HL-60/S4 treated with phorbol 12-myristate 13-acetate at 8.2 ng/mL for 4 days and 3 days (cell line): Measurements from ENCODE around the gene U2AF2.

Experiments
- in situ Hi-C: fragments of 300-500 bp; cut with MboI; formaldehyde crosslinking; loops from 2 replicates; pipeline ENCODE4 v1.15.0; 2022; ENCODE audit warnings: low sequenced_read_pairs

Gene U2AF2

DNA sequence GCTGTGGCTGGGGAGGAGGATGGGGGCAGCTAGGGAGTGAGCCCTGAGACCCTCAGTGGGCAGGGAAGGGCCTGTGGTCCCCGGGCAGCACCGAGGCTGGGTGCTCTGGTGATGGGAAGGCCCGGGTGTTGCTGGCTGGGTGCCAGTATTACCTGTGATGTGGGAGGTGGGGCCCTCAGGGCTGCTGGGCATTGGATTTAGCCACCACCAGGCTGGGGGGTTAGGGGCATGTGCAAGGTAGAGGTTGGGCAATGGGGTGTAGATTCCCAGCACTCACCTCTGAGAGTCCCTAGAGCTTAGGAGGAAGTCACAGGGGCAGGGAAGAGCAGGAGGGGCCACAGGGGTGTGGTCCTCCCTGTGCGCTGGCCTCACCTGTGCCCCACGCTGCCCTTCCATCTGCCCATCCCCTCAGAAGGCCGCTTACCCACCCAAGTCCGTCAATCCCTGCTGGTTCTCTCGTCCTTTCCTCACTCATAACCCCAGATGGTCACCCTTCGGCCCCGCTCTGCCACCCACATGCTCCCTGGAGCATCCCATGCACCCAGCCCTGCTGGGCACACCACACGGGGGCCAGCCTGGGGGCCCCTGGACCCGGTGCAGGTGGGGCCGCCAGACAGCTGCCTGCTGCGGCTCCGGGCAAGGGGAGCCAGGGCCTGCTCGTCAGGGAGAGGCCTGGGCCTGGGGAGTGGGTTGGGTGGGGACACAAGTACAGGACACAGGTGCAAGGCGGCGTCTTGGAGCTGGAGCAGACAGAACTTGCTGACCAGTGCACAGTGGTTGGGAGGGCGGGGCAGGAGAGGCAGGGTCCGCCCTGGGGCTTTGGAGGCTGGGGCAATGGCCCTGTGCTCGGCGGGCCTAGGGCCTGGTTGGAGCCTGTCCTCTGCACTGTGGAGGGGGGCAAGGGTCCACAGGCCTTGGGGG is 32.7 kb downstream of the U2AF2 start:
- in situ Hi-C loops: no loop called here

DNA sequence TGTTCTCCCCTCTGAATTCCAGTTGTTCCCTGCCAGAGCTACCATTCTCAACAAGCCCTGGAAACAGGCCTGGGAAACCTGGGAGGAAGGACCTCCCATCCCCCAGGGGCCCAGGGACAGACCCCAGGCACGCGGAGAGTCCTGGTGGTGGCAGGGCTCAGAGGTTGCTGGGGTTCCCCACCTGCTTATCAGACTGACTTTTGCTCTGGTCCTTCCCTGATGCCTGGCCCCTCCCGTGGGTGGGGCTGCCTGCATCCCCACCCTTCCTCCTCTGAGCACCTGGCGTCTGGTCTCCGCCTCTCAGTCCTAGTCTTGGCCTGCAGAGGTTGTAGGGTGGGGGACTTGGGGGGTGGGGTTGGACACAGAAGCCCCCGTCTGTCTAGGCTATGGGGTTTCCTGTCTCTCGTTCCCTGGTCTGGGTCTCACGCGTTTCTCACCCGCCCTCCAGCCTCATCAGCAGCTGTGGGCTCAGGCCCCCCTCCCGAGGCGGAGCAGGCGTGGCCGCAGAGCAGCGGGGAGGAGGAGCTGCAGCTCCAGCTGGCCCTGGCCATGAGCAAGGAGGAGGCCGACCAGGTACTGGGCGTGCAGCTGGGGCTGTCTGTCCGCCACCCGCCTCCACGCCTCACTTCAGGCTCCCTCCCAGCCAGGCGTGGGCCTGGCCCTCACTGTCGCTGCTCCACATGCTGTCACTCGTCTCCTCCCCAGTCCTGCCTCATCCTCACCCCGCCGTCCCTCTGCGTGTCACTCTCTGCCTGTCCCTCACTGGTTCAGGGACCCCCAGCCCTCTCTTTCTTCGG is 33.8 kb downstream of the U2AF2 start:
- in situ Hi-C loops: no loop called here

DNA sequence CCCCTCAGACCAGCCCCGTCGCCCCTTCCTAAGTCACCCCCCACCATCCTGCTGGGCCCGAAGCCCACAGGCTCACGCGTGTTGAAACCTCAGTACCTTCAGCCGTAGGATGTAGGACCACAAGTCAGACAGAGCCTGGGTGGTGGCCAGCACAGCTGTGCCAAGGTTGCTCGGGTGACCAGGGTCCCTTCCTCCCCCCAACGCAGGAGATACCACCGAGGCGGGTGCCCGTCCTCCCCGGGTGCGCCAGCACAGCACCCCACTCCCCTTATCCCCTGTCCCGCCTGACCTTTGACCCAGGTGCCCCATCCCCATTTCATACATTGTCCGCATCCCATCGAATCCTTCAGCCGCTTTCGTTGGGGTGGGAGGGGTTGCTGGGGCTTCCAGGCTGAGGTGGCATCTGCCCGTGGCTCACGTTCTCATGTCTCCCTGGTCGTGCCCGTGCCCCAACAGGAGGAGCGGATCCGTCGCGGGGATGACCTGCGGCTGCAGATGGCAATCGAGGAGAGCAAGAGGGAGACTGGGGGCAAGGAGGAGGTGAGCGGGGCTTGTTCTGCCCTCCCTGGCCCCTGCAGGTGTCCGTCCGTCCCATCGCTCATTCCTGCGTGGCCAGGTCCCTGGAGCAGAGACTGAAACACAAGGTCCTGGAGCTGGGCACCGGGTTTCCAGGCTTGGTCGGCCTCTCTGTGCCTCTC is 34.7 kb downstream of the U2AF2 start:
- in situ Hi-C loops: no loop called here

DNA sequence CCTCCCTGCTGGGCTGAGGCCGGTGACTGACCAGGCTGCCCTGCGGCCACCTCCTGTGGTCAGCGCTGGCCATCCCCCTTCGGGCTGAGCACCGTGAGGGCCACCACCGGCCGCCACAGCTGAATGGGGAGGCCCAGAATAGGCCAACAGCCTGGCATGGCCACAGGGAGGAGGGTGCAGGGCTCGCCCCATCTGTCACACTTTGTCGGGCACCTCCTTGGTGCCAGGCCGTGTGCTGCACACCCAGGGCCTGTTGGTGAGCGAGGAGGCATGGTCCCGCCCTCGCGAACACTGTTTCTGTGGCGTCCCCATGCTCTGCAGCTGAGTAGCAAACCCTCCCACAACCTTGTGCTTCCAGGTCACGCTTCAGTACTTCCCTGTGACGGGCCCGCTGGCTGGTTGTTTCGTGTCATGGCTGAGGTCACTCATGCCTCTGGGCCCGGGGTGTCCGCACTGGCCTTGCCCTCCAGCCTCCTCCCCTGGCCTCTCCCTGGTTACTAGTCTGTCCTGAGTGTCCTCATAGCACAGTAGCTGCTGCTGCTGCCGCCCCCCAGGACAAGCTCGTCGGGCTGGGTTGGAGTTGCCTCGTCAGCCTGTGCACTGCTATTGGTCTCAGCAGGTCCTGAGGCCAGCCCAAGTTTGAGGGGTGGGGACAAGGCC is 35.4 kb downstream of the U2AF2 start:
- in situ Hi-C loops: no loop called here

DNA sequence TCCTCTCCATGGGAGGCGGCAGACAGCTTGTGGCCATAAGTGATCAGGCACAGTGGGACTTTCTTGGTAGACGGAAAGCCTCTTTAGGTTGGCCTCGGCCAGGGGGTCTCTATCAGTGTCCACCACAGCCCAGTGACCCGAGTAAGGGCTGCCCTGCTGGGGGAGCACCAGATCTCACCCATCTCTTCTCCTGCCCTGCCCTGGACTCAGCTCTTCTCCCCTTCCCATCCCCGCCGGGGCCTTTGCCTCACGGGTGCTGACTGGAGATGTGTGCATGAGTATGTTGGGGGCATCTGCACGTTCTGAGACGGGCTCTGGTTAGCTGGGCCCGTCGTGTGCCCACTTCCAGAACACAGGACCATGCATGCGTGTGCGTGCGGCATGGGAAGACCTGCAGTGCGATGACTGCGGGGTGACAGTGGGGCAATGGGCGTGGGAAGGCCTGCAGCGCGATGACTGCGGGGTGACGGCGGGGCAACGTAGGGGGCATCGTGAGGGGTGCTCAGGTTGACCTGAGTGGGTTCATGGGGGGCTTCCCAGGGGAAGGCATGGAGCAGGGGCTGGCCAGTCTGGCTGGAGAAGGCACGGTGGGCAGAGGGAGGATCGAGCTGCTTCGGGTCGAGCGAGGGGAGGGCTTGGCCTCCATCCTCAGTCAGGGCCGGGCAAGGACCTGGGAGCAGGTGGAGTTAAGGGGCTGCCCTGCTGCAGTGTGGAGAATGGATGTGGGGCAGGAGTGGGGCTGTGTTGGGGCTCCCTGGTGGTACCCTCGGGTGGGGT is 36.1 kb downstream of the U2AF2 start:
- in situ Hi-C loops: no loop called here

DNA sequence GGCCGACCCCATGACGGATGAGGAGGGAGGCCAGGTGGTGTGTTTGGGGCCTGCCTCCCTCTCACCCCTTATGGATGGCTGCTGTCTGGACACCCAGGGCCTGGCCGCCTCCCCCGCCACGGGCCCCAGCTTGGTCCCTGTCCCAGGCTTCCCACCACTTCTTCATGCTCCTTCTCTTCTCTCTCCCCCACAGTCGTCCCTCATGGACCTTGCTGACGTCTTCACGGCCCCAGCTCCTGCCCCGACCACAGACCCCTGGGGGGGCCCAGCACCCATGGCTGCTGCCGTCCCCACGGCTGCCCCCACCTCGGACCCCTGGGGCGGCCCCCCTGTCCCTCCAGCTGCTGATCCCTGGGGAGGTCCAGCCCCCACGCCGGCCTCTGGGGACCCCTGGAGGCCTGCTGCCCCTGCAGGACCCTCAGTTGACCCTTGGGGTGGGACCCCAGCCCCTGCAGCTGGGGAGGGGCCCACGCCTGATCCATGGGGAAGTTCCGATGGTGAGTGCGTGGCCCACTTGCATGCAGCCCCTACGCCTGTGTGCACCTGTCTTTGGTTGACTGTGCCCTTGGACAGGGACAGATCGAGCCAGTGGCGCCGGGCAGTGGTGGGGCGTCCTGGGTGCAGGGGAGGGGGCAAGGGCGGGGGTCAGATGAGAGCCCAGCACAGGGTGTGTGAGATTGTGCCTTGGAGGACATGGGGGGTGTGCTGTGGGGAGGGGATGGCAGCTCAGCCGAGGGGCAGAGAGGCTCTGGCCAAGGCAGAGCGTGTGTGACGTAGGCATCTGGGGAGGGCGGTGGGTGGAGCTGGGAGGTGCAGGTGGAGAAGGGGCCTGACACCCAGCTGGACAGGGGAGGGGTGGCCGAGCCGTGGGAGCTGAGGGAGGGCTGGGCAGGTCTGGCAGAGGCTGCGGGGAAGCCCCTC is 37.0 kb downstream of the U2AF2 start:
- in situ Hi-C loops: no loop called here

DNA sequence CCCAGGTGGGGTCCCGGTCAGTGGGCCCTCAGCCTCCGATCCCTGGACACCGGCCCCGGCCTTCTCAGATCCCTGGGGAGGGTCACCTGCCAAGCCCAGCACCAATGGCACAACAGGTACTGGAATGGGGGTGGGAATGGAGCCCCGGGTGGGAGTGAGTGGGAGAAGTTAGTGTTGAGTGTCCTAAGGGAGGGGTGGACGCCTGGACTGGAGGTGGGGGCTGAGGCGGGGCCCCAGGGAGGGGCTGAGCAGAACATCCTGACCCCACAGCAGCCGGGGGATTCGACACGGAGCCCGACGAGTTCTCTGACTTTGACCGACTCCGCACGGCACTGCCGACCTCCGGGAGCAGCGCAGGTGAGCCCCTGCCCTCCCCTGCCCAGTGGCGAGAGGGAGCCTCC is 37.8 kb downstream of the U2AF2 start:
- in situ Hi-C loops: no loop called here

DNA sequence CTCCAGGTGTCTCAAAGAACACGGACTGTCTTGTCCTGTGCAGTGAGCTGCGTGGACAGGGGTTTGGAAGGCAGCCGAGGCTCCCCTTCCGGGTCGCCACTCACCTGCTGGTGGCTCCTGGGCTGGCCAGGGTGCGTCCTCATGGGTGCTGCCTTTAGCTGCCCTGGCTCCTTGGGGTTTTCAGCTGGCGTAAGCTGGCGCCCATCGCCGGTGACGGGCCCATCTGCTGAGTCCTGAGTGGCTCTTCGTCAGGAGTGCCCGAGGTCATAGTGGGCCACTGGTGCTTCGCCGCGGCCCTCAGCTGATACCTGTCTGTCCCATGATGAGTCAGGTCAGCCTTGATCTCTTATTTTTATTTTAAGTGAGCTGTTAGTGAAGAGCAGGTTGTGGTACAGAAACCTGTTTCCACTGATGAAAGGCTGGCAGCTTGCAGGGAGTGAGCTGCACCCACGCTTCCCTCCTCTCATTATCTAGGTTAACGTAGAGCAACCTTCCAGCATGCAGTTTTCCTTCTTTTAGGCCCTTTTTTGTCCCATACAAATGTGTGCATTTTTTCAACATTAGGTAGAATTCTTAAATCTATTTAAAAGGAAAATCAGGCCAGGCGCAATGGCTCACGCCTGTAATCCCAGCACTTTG is 38.6 kb downstream of the U2AF2 start:
- in situ Hi-C loops: no loop called here

DNA sequence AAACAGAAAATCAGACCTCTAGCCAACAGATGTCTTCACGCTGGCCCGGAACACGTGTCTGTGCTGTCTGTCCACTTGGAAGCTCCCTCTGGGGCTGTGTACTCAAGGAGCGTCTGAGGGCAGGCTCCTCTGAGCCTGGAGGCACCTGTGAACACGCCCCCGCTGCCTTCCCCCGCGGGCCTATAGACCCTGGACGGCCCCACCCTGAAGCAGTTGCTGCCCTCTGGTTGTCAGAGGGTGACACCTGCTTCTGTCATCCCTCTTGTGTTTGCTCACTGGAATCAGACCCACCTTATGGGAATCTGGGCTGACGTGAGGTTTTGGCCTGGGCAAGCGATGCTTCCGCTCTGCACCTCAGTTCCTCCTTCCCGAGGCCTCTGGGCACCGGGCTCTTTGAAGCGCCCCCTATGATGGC is 39.4 kb downstream of the U2AF2 start:
- in situ Hi-C loops: no loop called here

DNA sequence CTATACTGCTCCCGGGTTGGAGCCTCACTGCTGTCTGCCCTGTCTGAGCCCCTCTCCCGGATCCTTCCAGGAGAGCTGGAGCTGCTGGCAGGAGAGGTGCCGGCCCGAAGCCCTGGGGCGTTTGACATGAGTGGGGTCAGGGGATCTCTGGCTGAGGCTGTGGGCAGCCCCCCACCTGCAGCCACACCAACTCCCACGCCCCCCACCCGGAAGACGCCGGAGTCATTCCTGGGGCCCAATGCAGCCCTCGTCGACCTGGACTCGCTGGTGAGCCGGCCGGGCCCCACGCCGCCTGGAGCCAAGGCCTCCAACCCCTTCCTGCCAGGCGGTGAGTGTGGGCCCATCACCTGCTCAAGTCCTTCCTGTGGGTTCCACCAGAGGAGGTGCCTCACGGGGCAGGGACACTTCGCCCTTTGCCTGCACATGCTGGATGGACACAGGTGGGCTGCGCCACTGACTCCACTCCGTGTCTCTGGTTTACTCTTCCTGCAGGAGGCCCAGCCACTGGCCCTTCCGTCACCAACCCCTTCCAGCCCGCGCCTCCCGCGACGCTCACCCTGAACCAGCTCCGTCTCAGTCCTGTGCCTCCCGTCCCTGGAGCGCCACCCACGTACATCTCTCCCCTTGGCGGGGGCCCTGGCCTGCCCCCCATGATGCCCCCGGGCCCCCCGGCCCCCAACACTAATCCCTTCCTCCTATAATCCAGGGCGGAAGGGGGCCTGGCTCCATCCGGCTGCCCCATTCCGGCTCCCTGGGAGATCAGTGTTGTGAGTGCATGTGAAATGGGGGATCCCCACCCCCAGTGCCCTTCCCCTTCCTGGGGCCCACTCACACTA is 40.0 kb downstream of the U2AF2 start:
- in situ Hi-C loops: no loop called here

DNA sequence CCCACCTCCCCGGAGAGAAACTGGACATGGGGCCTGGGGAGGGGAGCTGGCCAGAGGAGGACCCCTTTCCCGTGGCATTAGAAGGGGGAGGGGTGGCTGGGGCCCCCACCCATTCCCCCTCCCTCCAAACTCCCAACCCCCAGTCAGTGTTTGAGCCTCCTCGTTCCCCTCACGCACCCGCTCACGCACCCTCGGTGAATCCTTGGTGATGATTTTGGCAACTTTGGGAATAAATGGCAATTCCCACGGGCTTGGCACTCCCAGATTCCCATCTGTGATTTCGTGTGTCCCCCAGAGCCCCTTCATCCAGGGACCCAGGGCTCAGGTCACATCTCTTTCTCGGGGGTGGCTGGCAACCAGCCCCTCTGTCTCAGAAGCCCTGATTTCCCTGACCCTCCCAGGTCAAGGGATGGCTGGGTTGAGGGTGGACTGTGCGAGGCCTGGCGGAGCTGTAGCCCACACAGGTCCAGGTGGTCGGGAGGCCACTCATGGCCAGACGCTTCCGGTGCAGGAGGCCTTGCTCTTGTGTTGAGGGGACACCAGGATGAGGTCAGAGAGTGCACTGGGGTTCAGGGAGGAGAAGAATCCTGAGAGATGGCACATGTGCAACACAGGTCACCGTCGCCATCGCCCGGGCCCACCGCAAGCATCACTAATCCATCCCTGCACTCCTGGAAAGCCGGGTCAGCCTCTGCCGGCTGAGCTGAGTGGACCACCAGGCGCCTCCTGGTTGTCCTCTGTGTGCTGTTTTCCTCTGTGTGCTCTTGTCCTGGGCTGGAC is 40.9 kb downstream of the U2AF2 start:
- in situ Hi-C loops: no loop called here

DNA sequence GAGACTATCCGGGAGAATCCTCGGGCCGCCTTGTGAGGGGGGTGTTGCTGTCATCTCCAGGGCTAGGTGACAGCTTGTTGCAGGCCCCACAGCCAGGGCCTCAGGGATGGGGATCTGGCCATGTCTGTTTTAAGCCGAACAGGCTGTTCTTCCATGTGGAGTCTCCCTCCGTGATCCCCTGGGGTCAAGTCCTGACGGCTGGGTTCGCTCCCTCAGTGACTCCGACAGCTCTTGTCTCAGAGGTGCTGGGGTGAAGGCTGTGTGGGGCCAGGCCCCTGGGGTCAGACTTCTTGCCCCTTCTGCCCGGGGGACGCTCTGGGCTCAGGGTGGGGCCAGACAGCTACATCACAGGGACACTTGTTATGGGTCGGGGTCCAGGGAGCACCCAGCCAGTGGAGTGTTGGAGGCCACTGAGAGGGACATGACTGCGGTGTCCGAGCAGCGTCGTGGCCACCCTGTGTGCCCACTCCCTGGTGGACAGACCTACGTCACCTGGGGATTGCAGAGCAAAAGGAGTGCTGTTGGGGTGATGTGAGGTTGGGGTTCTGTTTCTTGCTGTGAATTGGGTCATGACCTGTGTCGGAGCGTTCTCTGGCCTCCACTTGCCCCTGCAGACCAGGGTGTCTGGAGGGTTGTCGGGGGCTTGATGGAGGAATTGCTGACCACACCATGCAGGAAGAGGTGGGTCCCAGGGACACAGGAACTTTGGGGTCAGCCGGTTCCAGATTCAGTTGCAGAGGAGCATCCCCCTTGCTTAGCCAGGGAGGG is 41.6 kb downstream of the U2AF2 start:
- in situ Hi-C loops: no loop called here

DNA sequence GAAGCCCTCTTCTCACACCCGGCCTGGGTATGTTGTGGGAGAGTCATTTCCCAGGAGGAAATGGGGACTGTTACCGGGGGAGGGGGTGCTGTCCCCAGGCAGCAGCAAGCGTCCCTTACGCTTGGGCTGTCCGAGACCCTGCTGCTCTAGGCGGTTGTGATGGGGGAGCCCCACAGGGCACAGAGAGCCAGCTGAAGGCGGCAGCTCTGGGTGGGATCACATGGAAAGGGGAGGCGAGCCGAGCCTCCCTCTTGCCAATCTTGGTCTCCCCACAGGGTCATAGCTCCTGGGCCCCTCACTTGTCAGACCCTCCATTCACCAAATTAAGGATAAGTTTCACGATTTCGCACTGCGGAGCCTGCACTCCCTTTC is 42.2 kb downstream of the U2AF2 start:
- in situ Hi-C loops: no loop called here

DNA sequence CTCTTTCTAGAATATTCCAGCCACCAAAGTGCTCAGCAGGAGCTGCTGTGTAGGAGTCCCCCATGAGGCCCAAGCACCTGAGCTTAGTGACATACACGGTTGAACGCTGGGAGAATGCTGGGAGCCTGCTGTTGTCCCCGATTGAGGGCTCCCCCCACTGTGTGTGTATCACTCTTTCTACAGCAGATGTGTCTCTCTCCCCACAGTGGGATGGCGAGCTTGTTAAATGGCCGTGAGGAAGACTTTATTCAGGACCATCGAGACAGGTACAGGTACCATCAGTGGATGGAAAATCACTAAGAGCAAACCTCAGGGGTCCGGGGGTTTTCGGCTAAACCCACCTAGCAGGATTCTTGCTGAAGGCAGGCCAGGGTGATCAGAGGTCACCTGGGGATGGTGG is 42.9 kb downstream of the U2AF2 start:
- in situ Hi-C loops: no loop called here

DNA sequence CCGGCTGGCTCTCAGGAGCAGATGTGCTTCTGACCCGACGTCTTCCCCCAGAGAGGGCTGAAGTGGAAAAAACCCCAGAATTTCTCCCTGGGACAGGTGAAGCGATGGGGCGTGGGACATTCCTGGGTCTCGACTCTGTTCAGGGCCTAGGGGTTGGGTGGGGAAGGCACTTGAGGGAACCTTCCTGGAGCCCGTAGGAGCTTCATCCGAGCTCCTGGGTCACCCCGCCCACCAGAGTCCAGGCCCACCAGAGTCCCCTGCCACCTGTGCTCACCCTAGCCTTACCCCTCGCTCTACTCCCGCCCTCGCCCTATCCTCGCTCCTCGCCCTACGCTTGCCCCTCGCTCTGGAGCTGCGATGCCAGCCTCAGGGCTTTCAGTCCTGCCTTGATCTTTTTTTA is 43.4 kb downstream of the U2AF2 start:
- in situ Hi-C loops: no loop called here

DNA sequence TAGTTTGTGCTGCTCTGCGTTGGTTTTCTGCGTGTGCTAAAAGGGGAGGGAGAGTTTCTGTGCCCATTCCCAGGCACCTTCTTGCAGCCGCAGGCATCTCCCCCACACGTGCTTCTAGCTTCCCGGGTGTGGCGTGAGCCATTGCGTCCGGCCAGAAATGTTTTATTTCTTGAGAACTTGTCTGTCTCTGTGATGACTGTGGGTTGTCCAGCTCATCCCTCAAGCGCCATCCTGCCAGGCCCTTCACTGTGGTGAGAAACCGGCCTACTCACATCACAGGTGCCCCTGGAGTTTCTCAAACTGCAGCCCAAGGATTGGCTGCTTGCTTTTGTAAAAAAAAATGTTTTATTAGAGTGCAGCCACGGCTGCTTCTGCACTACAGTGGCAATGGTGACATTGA is 44.4 kb downstream of the U2AF2 start:
- in situ Hi-C loops: no loop called here
